ENCODE results near the gene DIP2C.
"Not testable (repeated sequence)": the region's sequence is repeated elsewhere in the genome, so short reads cannot be mapped to it uniquely, and the experiment has no call there.

The DIP2C gene

GRCh38 chr10:546971-547590 is 142.4 kb downstream of the DIP2C start:
- no peak for DNase-seq

- no peak for DNase-seq
Measured at GRCh38 chr10:546451-546850, 143.0 kb downstream of the DIP2C start.

GRCh38 chr10:543862-544822 is 145.3 kb downstream of the DIP2C start:
- no peak for DNase-seq

- DNase-seq: no peak
Measured at GRCh38 chr10:543131-543530, 146.3 kb downstream of the DIP2C start.

GRCh38 chr10:541750-542371 is 147.6 kb downstream of the DIP2C start:
- DNase-seq: no peak

- DNase-seq: no peak
Measured at GRCh38 chr10:541041-541440, 148.4 kb downstream of the DIP2C start.

GRCh38 chr10:538895-539294 is 150.6 kb downstream of the DIP2C start:
- DNase-seq: no peak

- no peak for DNase-seq
Measured at GRCh38 chr10:536935-537334, 152.5 kb downstream of the DIP2C start.

- DNase-seq: no peak
Measured at GRCh38 chr10:536371-536925, 153.0 kb downstream of the DIP2C start.

- no peak for DNase-seq
Measured at GRCh38 chr10:535952-536351, 153.5 kb downstream of the DIP2C start.

GRCh38 chr10:535051-535450 is 154.4 kb downstream of the DIP2C start:
- no peak for DNase-seq

GRCh38 chr10:534047-534566 is 155.4 kb downstream of the DIP2C start:
- no peak for DNase-seq

- no peak for DNase-seq
Measured at GRCh38 chr10:533611-534010, 155.9 kb downstream of the DIP2C start.

GRCh38 chr10:533186-533585 is 156.3 kb downstream of the DIP2C start:
- no peak for DNase-seq

- not testable (repeated sequence) for DNase-seq
Measured at GRCh38 chr10:532331-532730, 157.1 kb downstream of the DIP2C start.

GRCh38 chr10:531541-531940 is 157.9 kb downstream of the DIP2C start:
- DNase-seq: no peak

- no peak for DNase-seq
Measured at GRCh38 chr10:530717-531116, 158.8 kb downstream of the DIP2C start.

- DNase-seq: no peak
Measured at GRCh38 chr10:529468-530230, 159.8 kb downstream of the DIP2C start.

- DNase-seq: no peak
Measured at GRCh38 chr10:528173-529165, 161.0 kb downstream of the DIP2C start.

GRCh38 chr10:527416-527815 is 162.1 kb downstream of the DIP2C start:
- DNase-seq: no peak

GRCh38 chr10:526651-527312 is 162.7 kb downstream of the DIP2C start:
- no peak for DNase-seq
